Mucosa of descending colon (tissue), 3 donors: ENCODE results near the gene STAT2. TPM values are rescaled to one million over a fixed set of nuclear protein-coding genes. Genes with fewer than 3 reads are reported as not detected.

Experiments used
- ATAC-seq: fragments of 200-7000 bp; cut with Tn5 transposase; one replicate; pipeline ENCODE4 v1.9.1; 2020; ENCODE audit warnings: mild to moderate bottlenecking, moderate library complexity
- DNase-seq, 3 donors: peaks; one replicate each; pipeline ENCODE4 v3.0.0-alpha.2; 2020
- H3K36me3 ChIP-seq: fragments of 200-600 bp; one replicate; pipeline ENCODE4 v1.8.0; 2021; ENCODE audit warnings: low read depth, mild to moderate bottlenecking
- H3K4me1 ChIP-seq: fragments of 200-600 bp; one replicate; pipeline ENCODE4 v1.8.0; 2021; ENCODE audit warnings: low read depth, mild to moderate bottlenecking
- H3K4me3 ChIP-seq: fragments of 200-600 bp; one replicate; pipeline ENCODE4 v1.8.0; 2021; ENCODE audit warnings: mild to moderate bottlenecking
- H3K9me3 ChIP-seq: fragments of 200-600 bp; one replicate; pipeline ENCODE4 v1.8.0; 2021; ENCODE audit warnings: mild to moderate bottlenecking
- intact Hi-C, 2 donors: fragments of 100-400 bp; cut with DNase I in 1 of 2; cut with micrococcal nuclease in 1 of 2; formaldehyde crosslinking; loops; one replicate each; pipeline versions ENCODE4 v1.11.0 to v1.11.1; 2022; cut with DNase I, micrococcal nuclease
- total RNA-seq, 3 donors: library from RNA; stranded (reverse); fragmentation: NEBNext Ultra II Directional in 2 of 3; extraction: Animal tissue kit (Norgen Biotek cat#: 25700) in 2 of 3; gene quantifications; one replicate each; pipeline versions ENCODE4 v1.2.1 to v1.2.4, GENCODE V29; 2021 to 2023
- TF ChIP-seq, protein P1 (sequence below): fragments of 200-600 bp; IDR thresholded peaks from one replicate; pipeline ENCODE4 v1.8.0; 2022; ENCODE audit warnings: antibody characterized with exemption, mild to moderate bottlenecking
- donor health status: DM: no; HTN: no; CAD: no; lungs with moderate emphysema.
- donor health status: DM: no; HTN: no; CAD: no.
- donor health status: DM: no; HTN: yes; CAD: no.

Gene STAT2
- total RNA-seq, 3 donors from 2014 or later = 82.9 to 112 (median 95.7) TPM

DNA sequence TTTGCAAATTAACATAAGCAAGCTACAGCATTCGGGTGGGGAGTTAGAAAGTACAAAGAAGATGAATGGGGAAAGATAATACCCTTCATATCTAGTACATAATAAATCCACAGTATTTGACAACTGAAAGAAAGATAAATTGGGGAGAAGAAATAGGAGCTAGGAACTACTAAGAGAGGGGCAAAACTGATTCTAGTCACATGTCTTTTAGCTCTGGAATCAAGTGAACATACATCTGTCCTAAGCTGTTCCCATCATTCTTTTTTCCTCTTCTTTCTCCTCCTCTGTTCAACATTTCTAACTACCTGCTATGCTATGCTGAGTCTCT lies 18.0 kb upstream of the STAT2 start:
- no peaks in the 10 kb centered on the region for H3K36me3 ChIP-seq
- H3K4me1 ChIP-seq = no peaks in the 10 kb centered on the region
- intact Hi-C loops = no loop called here
- H3K9me3 ChIP-seq = no peaks in the 10 kb centered on the region
- TF ChIP-seq, protein P1, sequence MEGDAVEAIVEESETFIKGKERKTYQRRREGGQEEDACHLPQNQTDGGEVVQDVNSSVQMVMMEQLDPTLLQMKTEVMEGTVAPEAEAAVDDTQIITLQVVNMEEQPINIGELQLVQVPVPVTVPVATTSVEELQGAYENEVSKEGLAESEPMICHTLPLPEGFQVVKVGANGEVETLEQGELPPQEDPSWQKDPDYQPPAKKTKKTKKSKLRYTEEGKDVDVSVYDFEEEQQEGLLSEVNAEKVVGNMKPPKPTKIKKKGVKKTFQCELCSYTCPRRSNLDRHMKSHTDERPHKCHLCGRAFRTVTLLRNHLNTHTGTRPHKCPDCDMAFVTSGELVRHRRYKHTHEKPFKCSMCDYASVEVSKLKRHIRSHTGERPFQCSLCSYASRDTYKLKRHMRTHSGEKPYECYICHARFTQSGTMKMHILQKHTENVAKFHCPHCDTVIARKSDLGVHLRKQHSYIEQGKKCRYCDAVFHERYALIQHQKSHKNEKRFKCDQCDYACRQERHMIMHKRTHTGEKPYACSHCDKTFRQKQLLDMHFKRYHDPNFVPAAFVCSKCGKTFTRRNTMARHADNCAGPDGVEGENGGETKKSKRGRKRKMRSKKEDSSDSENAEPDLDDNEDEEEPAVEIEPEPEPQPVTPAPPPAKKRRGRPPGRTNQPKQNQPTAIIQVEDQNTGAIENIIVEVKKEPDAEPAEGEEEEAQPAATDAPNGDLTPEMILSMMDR = no peak
- no peak for DNase-seq
- H3K4me3 ChIP-seq = no peak overlapping the region
- ATAC-seq = no peak

DNA sequence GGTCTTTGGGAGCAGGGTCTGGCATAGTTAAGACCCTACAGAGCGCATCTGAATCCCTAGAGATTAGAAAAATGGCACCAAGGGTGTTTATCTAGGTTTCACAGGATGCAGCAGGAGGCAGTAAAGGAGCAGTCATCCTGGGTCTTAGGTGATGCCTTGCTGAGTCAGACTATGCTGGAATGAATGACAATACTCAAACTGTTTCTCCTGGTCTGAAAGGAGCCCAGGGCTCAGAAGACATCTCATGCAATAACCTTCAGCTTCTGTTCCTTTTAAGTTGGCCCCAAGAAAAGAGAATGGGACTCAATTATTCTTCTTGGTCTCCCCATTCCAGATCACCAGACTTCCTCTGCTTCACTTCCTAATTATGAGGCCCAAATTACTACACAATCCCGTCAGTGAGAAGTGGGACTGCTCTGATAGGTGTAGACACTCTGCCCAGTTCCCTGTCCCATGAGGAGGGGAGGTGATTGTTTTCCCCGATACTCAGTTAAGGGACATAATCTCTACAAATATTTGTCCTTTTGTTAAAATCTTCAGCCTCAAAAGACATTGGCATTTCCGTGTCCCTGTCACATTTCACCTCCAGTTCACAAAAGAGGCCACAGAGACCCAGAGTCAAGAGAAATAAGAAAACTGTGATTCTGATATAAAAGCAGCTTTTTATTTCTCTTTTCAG lies 17.5 kb upstream of the STAT2 start:
- H3K9me3 ChIP-seq = no peaks in the 10 kb centered on the region
- ATAC-seq = no peak
- H3K36me3 ChIP-seq = no peaks in the 10 kb centered on the region
- TF ChIP-seq, protein P1 = no peak
- intact Hi-C loops = no loop called here
- no peak overlapping the region for H3K4me3 ChIP-seq
- no peaks in the 10 kb centered on the region for H3K4me1 ChIP-seq
- DNase-seq = no peak

DNA sequence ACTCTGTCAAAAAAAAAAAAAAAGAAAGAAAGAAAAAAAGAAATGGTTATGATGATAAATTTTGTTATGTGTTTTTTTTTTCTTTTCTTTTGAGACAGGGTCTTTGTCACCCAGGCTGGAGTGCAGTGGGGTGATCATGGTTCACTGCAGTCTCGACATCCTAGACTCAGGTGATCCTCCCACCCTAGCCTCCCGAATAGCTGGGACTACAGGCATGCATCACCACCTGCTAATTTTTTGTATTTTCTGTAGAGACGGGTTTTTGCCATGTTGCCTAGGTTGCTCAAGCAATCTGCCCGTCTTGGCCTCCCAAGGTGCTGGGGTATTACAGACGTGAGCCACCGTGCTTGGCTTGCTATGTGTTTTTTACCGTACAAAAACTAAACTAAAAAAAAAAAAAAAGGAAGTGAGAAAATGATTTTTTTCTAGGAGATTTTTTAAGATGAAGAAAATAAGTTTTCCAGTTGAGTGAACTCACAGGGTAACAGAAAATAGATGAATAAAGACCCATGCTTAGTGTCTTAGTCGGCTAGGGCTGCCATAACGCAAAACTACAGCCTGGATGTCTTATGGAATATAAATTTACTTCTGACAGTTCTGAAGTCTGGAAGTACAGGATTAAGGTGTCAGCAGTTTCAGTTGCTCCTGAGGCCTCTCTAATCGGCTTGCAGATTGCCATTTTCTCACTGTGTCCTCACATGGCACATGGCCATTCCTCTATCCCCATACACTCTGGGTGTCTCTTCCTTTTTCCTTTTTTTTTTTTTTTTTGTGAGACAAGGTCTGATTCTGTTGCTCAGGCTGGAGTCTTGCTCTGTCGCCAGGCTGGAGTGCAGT lies 15.9 kb upstream of the STAT2 start:
- ATAC-seq = peak; percentile 41
- Histone ChIP-seq H3K36me3 (no peaks in the 10 kb centered on the region), H3K4me1 (no peaks in the 10 kb centered on the region), H3K4me3 (no peak overlapping the region), H3K9me3 (no peaks in the 10 kb centered on the region)
- intact Hi-C loops = no loop called here
- TF ChIP-seq, protein P1 = no peak
- DNase-seq = no peak

DNA sequence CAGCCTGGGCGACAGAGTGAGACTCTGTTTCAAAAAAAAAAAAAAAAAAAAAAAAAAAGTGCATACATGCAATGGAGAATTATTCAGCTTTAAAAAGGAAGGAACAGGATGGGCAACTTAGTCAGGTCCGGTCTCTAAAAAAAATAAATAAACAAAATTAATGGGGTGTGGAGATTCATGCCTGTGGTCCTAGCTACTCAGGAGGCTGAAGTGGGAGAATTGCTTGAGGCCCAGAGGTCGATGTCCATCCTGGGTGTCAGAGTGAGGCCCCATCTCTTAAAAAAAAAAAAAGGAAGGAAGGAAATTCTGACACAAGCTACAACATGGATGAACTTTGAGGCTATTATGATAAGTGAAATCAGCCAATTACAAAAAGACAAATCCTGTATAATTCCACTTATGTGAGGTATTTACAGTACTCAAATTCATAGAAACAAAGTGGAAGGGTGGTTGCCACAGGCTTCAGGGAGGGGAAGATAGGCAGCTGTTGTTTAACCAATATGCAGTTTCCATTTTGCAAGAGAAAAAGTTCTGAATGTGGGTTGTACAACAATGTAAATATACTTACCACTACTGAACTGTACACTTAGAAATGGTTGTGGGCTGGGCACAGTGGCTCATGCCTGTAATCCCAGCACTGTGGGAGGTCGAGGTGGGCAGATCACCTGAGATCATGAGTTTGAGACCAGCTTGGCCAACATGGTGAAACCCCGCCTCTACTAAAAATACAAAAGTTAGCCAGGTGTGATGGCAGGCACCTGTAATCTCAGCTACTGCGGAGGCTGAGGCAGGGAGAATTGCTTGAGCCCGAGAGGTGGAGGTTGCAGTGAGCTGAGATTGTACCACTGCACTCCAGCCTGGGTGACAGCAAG lies 15.1 kb upstream of the STAT2 start:
- Histone ChIP-seq H3K4me3 (no peak overlapping the region), H3K36me3 (no peaks in the 10 kb centered on the region), H3K9me3 (no peaks in the 10 kb centered on the region), H3K4me1 (no peaks in the 10 kb centered on the region)
- ATAC-seq (no peak), DNase-seq (no peak)
- intact Hi-C loops = no loop called here
- TF ChIP-seq, protein P1 = no peak

DNA sequence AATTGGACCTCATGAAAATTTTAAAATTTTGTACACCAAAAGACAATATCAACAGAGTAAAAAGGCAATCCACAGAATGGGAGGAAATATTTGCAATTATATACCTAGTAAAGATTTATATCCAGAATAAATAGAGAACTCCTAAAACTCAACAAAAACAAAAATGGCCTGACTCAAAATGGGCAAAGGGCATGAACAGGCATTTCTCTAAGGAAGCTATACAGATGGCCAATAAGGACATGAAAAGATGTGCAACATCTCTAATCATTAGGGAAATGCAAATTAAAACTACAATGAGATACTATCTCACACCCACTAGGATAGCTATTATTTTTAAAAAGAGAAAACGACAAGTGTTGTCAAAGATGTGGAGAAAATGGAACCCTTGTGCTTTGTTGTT lies 13.6 kb upstream of the STAT2 start:
- TF ChIP-seq, protein P1 = no peak
- Histone ChIP-seq H3K9me3 (no peaks in the 10 kb centered on the region), H3K36me3 (no peaks in the 10 kb centered on the region), H3K4me3 (no peak overlapping the region), H3K4me1 (no peaks in the 10 kb centered on the region)
- DNase-seq (no peak), ATAC-seq (no peak)
- intact Hi-C loops = no loop called here
